PFSK-1 (cell line): Measurements from ENCODE around the gene C1orf74.

ENCODE experiments used
- FOXP2 ChIP-seq: optimal IDR thresholded peaks from 2 replicates; pipeline ENCODE3; 2011; ENCODE audit warnings: borderline replicate concordance, control low read depth, inconsistent platforms; ENCODE audit not compliant: insufficient read depth; ENCODE audit errors: extremely low read length, extremely low read depth
- POLR2AphosphoS5 ChIP-seq: IDR thresholded peaks from 2 replicates; pipeline ENCODE4 v1.6.1; 2012; ENCODE audit warnings: low read depth, mild to moderate bottlenecking, control low read depth, low read length, moderate library complexity
- TAF1 ChIP-seq: IDR thresholded peaks from 2 replicates; pipeline ENCODE4 v1.6.1; 2012; ENCODE audit warnings: low read length, control low read depth, borderline replicate concordance; ENCODE audit not compliant: insufficient read depth
- TF ChIP-seq, protein P1 (sequence below), 2 experiments: IDR thresholded peaks; 2 replicates each; pipeline versions ENCODE4 v1.6.1 to v1.8.0; 2011 to 2012; ENCODE audit warnings: low read depth in 2 of 2, low read length in 2 of 2, control low read depth in 1 of 2, inconsistent platforms in 1 of 2, mild to moderate bottlenecking in 1 of 2, moderate library complexity in 1 of 2; ENCODE audit not compliant: insufficient read depth in 1 of 2

DNA sequence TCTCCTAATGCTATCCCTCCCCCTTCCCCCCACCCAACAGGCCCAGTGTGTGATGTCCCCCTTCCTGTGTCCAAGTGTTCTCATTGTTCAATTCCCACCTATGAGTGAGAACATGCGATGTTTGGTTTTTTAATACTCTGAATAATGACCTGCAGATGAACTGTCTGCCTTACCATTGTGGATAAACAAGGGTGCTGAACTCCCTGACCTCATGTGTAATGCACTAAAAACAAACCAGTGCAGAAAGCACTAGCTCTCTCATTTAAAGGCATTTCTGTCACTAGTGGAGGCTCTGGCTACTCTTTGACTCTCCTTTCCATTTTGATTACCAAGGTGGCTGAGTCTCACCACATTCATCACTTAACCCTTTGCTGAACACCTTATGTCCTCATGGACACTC is 51.6 kb downstream of the C1orf74 start:
- no peak for TF ChIP-seq POLR2AphosphoS5
- TF ChIP-seq, protein P1, sequence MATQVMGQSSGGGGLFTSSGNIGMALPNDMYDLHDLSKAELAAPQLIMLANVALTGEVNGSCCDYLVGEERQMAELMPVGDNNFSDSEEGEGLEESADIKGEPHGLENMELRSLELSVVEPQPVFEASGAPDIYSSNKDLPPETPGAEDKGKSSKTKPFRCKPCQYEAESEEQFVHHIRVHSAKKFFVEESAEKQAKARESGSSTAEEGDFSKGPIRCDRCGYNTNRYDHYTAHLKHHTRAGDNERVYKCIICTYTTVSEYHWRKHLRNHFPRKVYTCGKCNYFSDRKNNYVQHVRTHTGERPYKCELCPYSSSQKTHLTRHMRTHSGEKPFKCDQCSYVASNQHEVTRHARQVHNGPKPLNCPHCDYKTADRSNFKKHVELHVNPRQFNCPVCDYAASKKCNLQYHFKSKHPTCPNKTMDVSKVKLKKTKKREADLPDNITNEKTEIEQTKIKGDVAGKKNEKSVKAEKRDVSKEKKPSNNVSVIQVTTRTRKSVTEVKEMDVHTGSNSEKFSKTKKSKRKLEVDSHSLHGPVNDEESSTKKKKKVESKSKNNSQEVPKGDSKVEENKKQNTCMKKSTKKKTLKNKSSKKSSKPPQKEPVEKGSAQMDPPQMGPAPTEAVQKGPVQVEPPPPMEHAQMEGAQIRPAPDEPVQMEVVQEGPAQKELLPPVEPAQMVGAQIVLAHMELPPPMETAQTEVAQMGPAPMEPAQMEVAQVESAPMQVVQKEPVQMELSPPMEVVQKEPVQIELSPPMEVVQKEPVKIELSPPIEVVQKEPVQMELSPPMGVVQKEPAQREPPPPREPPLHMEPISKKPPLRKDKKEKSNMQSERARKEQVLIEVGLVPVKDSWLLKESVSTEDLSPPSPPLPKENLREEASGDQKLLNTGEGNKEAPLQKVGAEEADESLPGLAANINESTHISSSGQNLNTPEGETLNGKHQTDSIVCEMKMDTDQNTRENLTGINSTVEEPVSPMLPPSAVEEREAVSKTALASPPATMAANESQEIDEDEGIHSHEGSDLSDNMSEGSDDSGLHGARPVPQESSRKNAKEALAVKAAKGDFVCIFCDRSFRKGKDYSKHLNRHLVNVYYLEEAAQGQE (IDR thresholded peaks at IDR 0.05; ENCODE audit: insufficient read depth in 1 of 2, low read depth in 2 of 2, low read length in 2 of 2): no peak
- no peak for TF ChIP-seq TAF1
- TF ChIP-seq FOXP2: no peak
